Neural cell (in vitro differentiated cells): ENCODE measurements around the gene MPPED2. TPM values are rescaled to one million over a fixed set of nuclear protein-coding genes. Genes with fewer than 3 reads are reported as not detected.

Experiments
- H2AFZ ChIP-seq: fragments of 200-600, 300-800 bp; sonication (generic), shearing (Covaris generic); 2 replicates; pipeline ENCODE4 v1.6.0; 2014; ENCODE audit warnings: low read depth, mild to moderate bottlenecking, antibody characterized with exemption, low read length, moderate library complexity
- H3F3A ChIP-seq: fragments of 200-600 bp; shearing (Covaris generic); 2 replicates; pipeline ENCODE4 v1.6.1; 2016; ENCODE audit warnings: mild to moderate bottlenecking, moderate library complexity, mixed read lengths, antibody characterized with exemption, low read length; ENCODE audit not compliant: insufficient read depth, poor library complexity, severe bottlenecking
- H3K27ac ChIP-seq: fragments of 200-600, 300-800 bp; sonication (generic), shearing (Covaris generic); 2 replicates; pipeline ENCODE4 v1.5.1; 2014; ENCODE audit warnings: mild to moderate bottlenecking, low read length, moderate library complexity
- H3K27me3 ChIP-seq: fragments of 300-800, 200-600 bp; sonication (generic), shearing (Covaris generic); 2 replicates; pipeline ENCODE4 v1.6.0; 2014; ENCODE audit warnings: mild to moderate bottlenecking, low read depth, low read length, moderate library complexity; ENCODE audit not compliant: insufficient read depth
- H3K36me3 ChIP-seq: fragments of 300-800, 200-600 bp; sonication (generic), shearing (Covaris generic); 2 replicates; pipeline ENCODE4 v1.5.1; 2014; ENCODE audit warnings: mild to moderate bottlenecking, antibody characterized with exemption, low read length, moderate library complexity; ENCODE audit not compliant: insufficient read depth
- H3K4me2 ChIP-seq: fragments of 300-800, 200-600 bp; sonication (generic), shearing (Covaris generic); 2 replicates; pipeline ENCODE4 v1.6.0; 2014; ENCODE audit warnings: mild to moderate bottlenecking, low read length
- H3K4me3 ChIP-seq: fragments of 300-800, 200-600 bp; sonication (generic), shearing (Covaris generic); 2 replicates; pipeline ENCODE4 v1.5.1; 2014; ENCODE audit warnings: mild to moderate bottlenecking, low read length, moderate library complexity
- H3K79me2 ChIP-seq: fragments of 200-600 bp; shearing (Covaris generic); replicated peaks from 2 replicates; pipeline ENCODE4 v1.6.0; 2014; ENCODE audit warnings: mild to moderate bottlenecking, low read length, moderate library complexity; ENCODE audit not compliant: insufficient read depth
- H3K9ac ChIP-seq: fragments of 300-800, 200-600 bp; sonication (generic), shearing (Covaris generic); 2 replicates; pipeline ENCODE4 v1.6.1; 2016; ENCODE audit warnings: mild to moderate bottlenecking, low read length, mixed read lengths
- H3K9me2 ChIP-seq: fragments of 200-600 bp; shearing (Covaris generic); 2 replicates; pipeline ENCODE4 v1.6.1; 2016; ENCODE audit warnings: mild to moderate bottlenecking, low read length, mixed read lengths; ENCODE audit not compliant: insufficient read depth
- H3K9me3 ChIP-seq: fragments of 200-600, 300-800 bp; sonication (generic), shearing (Covaris generic); 2 replicates; pipeline ENCODE4 v1.6.1; 2016; ENCODE audit warnings: mild to moderate bottlenecking, mixed run types, low read length, moderate library complexity, mixed read lengths
- H4K20me1 ChIP-seq: fragments of 200-600 bp; shearing (Covaris generic); 2 replicates; pipeline ENCODE4 v1.6.1; 2016; ENCODE audit warnings: mild to moderate bottlenecking, mixed run types; ENCODE audit not compliant: insufficient read depth
- EP300 ChIP-seq: fragments of 450-650 bp; conservative IDR thresholded peaks from 2 replicates; pipeline ENCODE4 v1.6.1; 2014; ENCODE audit warnings: antibody characterized with exemption, mild to moderate bottlenecking, moderate library complexity; ENCODE audit not compliant: poor library complexity, severe bottlenecking
- EZH2 ChIP-seq: fragments of 200-600, 300-800 bp; shearing (Covaris generic), sonication (generic); IDR thresholded peaks from 2 replicates; pipeline ENCODE4 v1.6.1; 2014; ENCODE audit warnings: antibody characterized with exemption, low read length, borderline replicate concordance, mild to moderate bottlenecking; ENCODE audit not compliant: insufficient read depth, poor library complexity, severe bottlenecking
- MXI1 ChIP-seq: fragments of 450-650 bp; conservative IDR thresholded peaks from 2 replicates; pipeline ENCODE4 v1.6.1; 2014; ENCODE audit warnings: antibody characterized with exemption, mild to moderate bottlenecking; ENCODE audit not compliant: poor library complexity, severe bottlenecking
- POLR2AphosphoS5 ChIP-seq: IDR thresholded peaks from 2 replicates; pipeline ENCODE4 v1.6.1; 2012
- RAD21 ChIP-seq: fragments of 450-650 bp; conservative IDR thresholded peaks from 2 replicates; pipeline ENCODE4 v1.6.1; 2014; ENCODE audit warnings: antibody characterized with exemption, mild to moderate bottlenecking, moderate library complexity
- REST ChIP-seq: IDR thresholded peaks from 2 replicates; pipeline ENCODE4 v1.6.1; 2012; ENCODE audit warnings: borderline replicate concordance
- SMC3 ChIP-seq: fragments of 450-650 bp; conservative IDR thresholded peaks from 2 replicates; pipeline ENCODE4 v1.6.1; 2014; ENCODE audit warnings: antibody characterized with exemption, mild to moderate bottlenecking, moderate library complexity; ENCODE audit not compliant: poor library complexity
- TAF1 ChIP-seq: IDR thresholded peaks from 2 replicates; pipeline ENCODE4 v1.6.1; 2012; ENCODE audit warnings: low read depth
- polyA plus RNA-seq: library from polyadenylated mRNA; depleted of rRNA; stranded (reverse); fragments of >200 nt; gene quantifications from 2 replicates; pipeline ENCODE4 v1.2.3, GENCODE V29; 2014
- TF ChIP-seq, protein P1 (sequence below): fragments of 450-650 bp; IDR thresholded peaks from 2 replicates; pipeline ENCODE4 v1.5.1; 2014; ENCODE audit warnings: antibody characterized with exemption, mild to moderate bottlenecking, moderate library complexity; ENCODE audit not compliant: poor library complexity, severe bottlenecking

MPPED2 gene
- polyA plus RNA-seq, 1 donor from 2014 or later: 99.7 TPM

DNA sequence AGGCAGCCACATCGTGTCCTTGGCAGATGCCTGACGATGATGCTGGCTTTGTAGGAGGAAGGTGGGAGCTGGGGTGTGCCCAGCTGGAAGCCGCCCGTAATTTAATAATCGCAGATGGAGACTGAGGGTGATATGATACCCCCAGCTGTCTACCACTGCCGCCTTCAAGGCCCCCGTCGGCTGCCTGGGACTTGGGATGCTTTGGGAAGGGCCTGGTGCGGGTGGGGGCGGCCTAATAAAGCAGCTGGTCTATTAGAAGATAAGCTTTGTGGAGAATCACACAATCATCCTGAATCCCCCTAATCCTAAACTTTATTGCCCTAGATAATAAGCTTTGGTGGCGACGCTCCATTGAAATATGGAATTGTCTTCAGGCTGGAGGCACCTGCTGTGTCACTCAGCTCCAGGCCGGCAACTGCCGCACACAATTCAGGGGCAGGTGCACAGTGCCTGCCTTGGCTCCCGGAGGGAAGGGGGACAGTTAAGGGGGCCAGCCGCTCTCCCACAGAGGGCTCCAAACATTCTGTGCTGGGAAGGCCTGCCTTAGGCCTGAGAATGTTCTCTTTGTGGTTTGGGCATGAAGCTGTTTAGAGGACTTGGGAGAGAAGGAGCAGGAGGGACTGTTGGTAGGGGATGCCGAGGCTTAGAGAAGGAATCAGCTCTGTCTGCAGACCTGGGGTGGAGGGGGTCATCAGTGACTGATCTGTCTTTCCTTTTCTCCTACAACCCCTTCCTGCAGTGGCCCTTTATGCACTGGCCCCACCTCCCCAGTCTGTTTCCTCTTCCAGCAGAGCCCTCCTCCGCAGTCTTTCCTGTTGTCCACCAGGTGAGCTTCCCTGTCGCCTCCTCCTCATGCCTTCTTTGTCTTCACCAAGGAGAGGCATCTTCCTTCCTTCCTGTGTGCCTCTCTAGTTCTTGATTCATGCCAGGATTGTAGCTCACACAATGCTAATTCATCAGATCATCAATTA lies 198.0 kb downstream of the MPPED2 start:
- TF ChIP-seq EP300: no peak
- no peak for TF ChIP-seq POLR2AphosphoS5
- no peak for TF ChIP-seq TAF1
- no peak for TF ChIP-seq EZH2
- TF ChIP-seq RAD21: no peak
- no peak for TF ChIP-seq MXI1
- TF ChIP-seq REST: no peak
- no peak for TF ChIP-seq SMC3
- TF ChIP-seq, protein P1, sequence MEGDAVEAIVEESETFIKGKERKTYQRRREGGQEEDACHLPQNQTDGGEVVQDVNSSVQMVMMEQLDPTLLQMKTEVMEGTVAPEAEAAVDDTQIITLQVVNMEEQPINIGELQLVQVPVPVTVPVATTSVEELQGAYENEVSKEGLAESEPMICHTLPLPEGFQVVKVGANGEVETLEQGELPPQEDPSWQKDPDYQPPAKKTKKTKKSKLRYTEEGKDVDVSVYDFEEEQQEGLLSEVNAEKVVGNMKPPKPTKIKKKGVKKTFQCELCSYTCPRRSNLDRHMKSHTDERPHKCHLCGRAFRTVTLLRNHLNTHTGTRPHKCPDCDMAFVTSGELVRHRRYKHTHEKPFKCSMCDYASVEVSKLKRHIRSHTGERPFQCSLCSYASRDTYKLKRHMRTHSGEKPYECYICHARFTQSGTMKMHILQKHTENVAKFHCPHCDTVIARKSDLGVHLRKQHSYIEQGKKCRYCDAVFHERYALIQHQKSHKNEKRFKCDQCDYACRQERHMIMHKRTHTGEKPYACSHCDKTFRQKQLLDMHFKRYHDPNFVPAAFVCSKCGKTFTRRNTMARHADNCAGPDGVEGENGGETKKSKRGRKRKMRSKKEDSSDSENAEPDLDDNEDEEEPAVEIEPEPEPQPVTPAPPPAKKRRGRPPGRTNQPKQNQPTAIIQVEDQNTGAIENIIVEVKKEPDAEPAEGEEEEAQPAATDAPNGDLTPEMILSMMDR: no peak
- H2AFZ ChIP-seq: no peak overlapping the region
- no peaks in the 10 kb centered on the region for H3K36me3 ChIP-seq
- no peaks in the 10 kb centered on the region for H3F3A ChIP-seq
- H3K27me3 ChIP-seq: no peaks in the 10 kb centered on the region
- H3K9ac ChIP-seq: no peak overlapping the region
- H3K79me2 ChIP-seq: no peaks in the 10 kb centered on the region
- H3K9me3 ChIP-seq: no peaks in the 10 kb centered on the region
- no peaks in the 10 kb centered on the region for H3K9me2 ChIP-seq
- H3K27ac ChIP-seq: no peak overlapping the region
- H3K4me2 ChIP-seq: no peak overlapping the region
- no peaks in the 10 kb centered on the region for H4K20me1 ChIP-seq
- no peak overlapping the region for H3K4me3 ChIP-seq

GRCh38 chr11:30381879-30382278 lies 204.3 kb downstream of the MPPED2 start:
- H2AFZ ChIP-seq: no peak overlapping the region
- no peaks in the 10 kb centered on the region for H4K20me1 ChIP-seq
- H3K79me2 ChIP-seq: no peaks in the 10 kb centered on the region
- H3F3A ChIP-seq: no peaks in the 10 kb centered on the region
- TF ChIP-seq, protein P1: no peak
- no peak for TF ChIP-seq EP300
- TF ChIP-seq RAD21: no peak
- no peak for TF ChIP-seq MXI1
- TF ChIP-seq TAF1: no peak
- TF ChIP-seq REST: no peak
- no peak for TF ChIP-seq EZH2
- no peak for TF ChIP-seq POLR2AphosphoS5
- no peak for TF ChIP-seq SMC3
- H3K9me3 ChIP-seq: no peaks in the 10 kb centered on the region
- H3K27ac ChIP-seq: no peak overlapping the region
- H3K4me2 ChIP-seq: no peak overlapping the region
- H3K9ac ChIP-seq: no peak overlapping the region
- H3K9me2 ChIP-seq: no peaks in the 10 kb centered on the region
- no peak overlapping the region for H3K4me3 ChIP-seq
- no peaks in the 10 kb centered on the region for H3K36me3 ChIP-seq
- no peaks in the 10 kb centered on the region for H3K27me3 ChIP-seq
